ENCODE data around the gene ARL5A.

GRCh38 chr2:151799886-151800292, 28.3 kb downstream of the ARL5A start:
- TF ChIP-seq GATA2 (IDR thresholded peaks at IDR 0.05; ENCODE audit: low read depth, low read length) (no peak), GATA3 (IDR thresholded peaks at IDR 0.05; ENCODE audit: low read depth, low read length) (no peak)
